Liver (tissue), 9 donors: ENCODE results near the gene ZFYVE28. TPM values are rescaled to one million over a fixed set of nuclear protein-coding genes. Genes with fewer than 3 reads are reported as not detected.
A peak's percentile ranks its signal among the peaks of the same experiment; 100 is the strongest.

Experiments
- DNase-seq: peaks from one replicate; pipeline ENCODE4 v3.0.0-alpha.2; 2017; ENCODE audit warnings: low spot score
- H3K27ac ChIP-seq, 2 donors: one replicate each; pipeline ENCODE4 v1.7.0; 2013; ENCODE audit warnings: inconsistent platforms in 2 of 2, low read length in 2 of 2, control low read depth in 1 of 2, low read depth in 1 of 2, mild to moderate bottlenecking in 1 of 2
- H3K27me3 ChIP-seq, 4 donors: one replicate each; pipeline versions ENCODE4 v1.6.1 to v1.7.0; 2013; ENCODE audit warnings: low read length in 3 of 4, inconsistent platforms in 1 of 4, mild to moderate bottlenecking in 1 of 4, moderate library complexity in 1 of 4; ENCODE audit not compliant: control insufficient read depth in 4 of 4, insufficient read depth in 4 of 4
- H3K36me3 ChIP-seq, 4 donors: one replicate each; pipeline versions ENCODE4 v1.6.1 to v1.7.0; 2013; ENCODE audit warnings: low read length in 3 of 4, mild to moderate bottlenecking in 3 of 4, low read depth in 1 of 4, moderate library complexity in 1 of 4; ENCODE audit not compliant: control insufficient read depth in 4 of 4, insufficient read depth in 3 of 4
- H3K4me1 ChIP-seq, 4 donors: one replicate each; pipeline versions ENCODE4 v1.6.1 to v1.7.0; 2013; ENCODE audit warnings: low read length in 3 of 4, mild to moderate bottlenecking in 3 of 4, moderate library complexity in 1 of 4; ENCODE audit not compliant: control insufficient read depth in 4 of 4, insufficient read depth in 4 of 4
- H3K4me3 ChIP-seq, 3 donors: one replicate each; pipeline versions ENCODE4 v1.6.1 to v1.7.0; 2013; ENCODE audit warnings: low read length in 3 of 3, control low read depth in 1 of 3, low read depth in 1 of 3, mild to moderate bottlenecking in 1 of 3
- H3K9ac ChIP-seq, 2 donors: one replicate each; pipeline ENCODE4 v1.7.0; 2013; ENCODE audit warnings: low read length in 2 of 2, mild to moderate bottlenecking in 2 of 2, moderate library complexity in 2 of 2, control low read depth in 1 of 2, low read depth in 1 of 2
- H3K9me3 ChIP-seq, 4 donors: one replicate each; pipeline versions ENCODE4 v1.6.1 to v1.7.0; 2013; ENCODE audit warnings: low read length in 3 of 4; ENCODE audit not compliant: control insufficient read depth in 4 of 4
- EGR1 ChIP-seq, 2 donors: IDR thresholded peaks; 2 replicates each; pipeline ENCODE4 v1.6.1; 2016 to 2018; ENCODE audit warnings: antibody characterized with exemption in 2 of 2, low read depth in 2 of 2
- FOXA1 ChIP-seq: IDR thresholded peaks from 2 replicates; pipeline ENCODE4 v1.6.1; 2016; ENCODE audit warnings: antibody characterized with exemption
- FOXA2 ChIP-seq: IDR thresholded peaks from 2 replicates; pipeline ENCODE4 v1.6.1; 2016; ENCODE audit warnings: antibody characterized with exemption
- GABPA ChIP-seq, 2 donors: IDR thresholded peaks in 1 of 2; conservative IDR thresholded peaks in 1 of 2; 2 replicates each; pipeline ENCODE4 v1.6.1; 2016; ENCODE audit warnings: antibody characterized with exemption in 2 of 2, mild to moderate bottlenecking in 1 of 2, moderate library complexity in 1 of 2
- HNF4A ChIP-seq, 2 donors: conservative IDR thresholded peaks; 2 replicates each; pipeline ENCODE4 v1.6.1; 2016; ENCODE audit warnings: antibody characterized with exemption in 2 of 2, mild to moderate bottlenecking in 2 of 2
- HNF4G ChIP-seq: IDR thresholded peaks from 2 replicates; pipeline ENCODE4 v1.6.1; 2016; ENCODE audit warnings: antibody characterized with exemption
- JUND ChIP-seq, 2 donors: IDR thresholded peaks; 2 replicates each; pipeline ENCODE4 v1.6.1; 2016; ENCODE audit warnings: antibody characterized with exemption in 2 of 2
- MAX ChIP-seq: IDR thresholded peaks from 2 replicates; pipeline ENCODE4 v1.6.1; 2016; ENCODE audit warnings: antibody characterized with exemption
- NR2F2 ChIP-seq: IDR thresholded peaks from 2 replicates; pipeline ENCODE4 v1.6.1; 2016; ENCODE audit warnings: antibody characterized with exemption
- RAD21 ChIP-seq, 2 donors: IDR thresholded peaks; 2 replicates each; pipeline ENCODE4 v1.6.1; 2016; ENCODE audit warnings: antibody characterized with exemption in 2 of 2, mild to moderate bottlenecking in 2 of 2
- RXRA ChIP-seq, 2 donors: IDR thresholded peaks; 2 replicates each; pipeline ENCODE4 v1.6.1; 2017 to 2018; ENCODE audit warnings: antibody characterized with exemption in 2 of 2, mild to moderate bottlenecking in 1 of 2
- SP1 ChIP-seq: IDR thresholded peaks from 2 replicates; pipeline ENCODE4 v1.6.1; 2018; ENCODE audit warnings: antibody characterized with exemption, mild to moderate bottlenecking
- TAF1 ChIP-seq: conservative IDR thresholded peaks from 2 replicates; pipeline ENCODE4 v1.6.1; 2016; ENCODE audit warnings: antibody characterized with exemption, mild to moderate bottlenecking
- YY1 ChIP-seq: IDR thresholded peaks from 2 replicates; pipeline ENCODE4 v1.6.1; 2016; ENCODE audit warnings: antibody characterized with exemption, mild to moderate bottlenecking
- WGBS: extraction: QIAGEN DNeasy Blood & Tissue Kit; methylation state at CpG from one replicate; pipeline ENCODE4 v1.1.7; 2013; 5-methylcytosine and 5-hydroxymethylcytosine counted together
- polyA plus RNA-seq, 2 donors: library from polyadenylated mRNA; stranded (reverse) in 1 of 2; unstranded in 1 of 2; fragments of 200-250 nt in 1 of 2; fragments of >200 nt in 1 of 2; fragmentation: Nextera tagmentation in 1 of 2; extraction: Ambion mirVana in 1 of 2; gene quantifications; one replicate each; pipeline versions ENCODE4 v1.2.1 to v1.2.3, GENCODE V29; 2013 to 2015
- total RNA-seq, 2 donors: library from RNA; depleted of rRNA; stranded (reverse); fragments of >200 nt; gene quantifications; one replicate each; pipeline ENCODE4 v1.2.3, GENCODE V29; 2014
- TF ChIP-seq, protein P1 (sequence below): IDR thresholded peaks from 2 replicates; pipeline ENCODE4 v1.6.1; 2016; ENCODE audit warnings: antibody characterized with exemption, mild to moderate bottlenecking
- TF ChIP-seq, protein P2 (sequence below): IDR thresholded peaks from 2 replicates; pipeline ENCODE4 v1.6.1; 2016; ENCODE audit warnings: antibody characterized with exemption
- TF ChIP-seq, protein P3 (sequence below): IDR thresholded peaks from 2 replicates; pipeline ENCODE4 v1.6.1; 2016; ENCODE audit warnings: antibody characterized with exemption
- TF ChIP-seq, protein P4 (sequence below): fragments of 150-350 bp; IDR thresholded peaks from 2 replicates; pipeline ENCODE4 v1.5.1; 2017; ENCODE audit warnings: improper control_type of control experiment, low read depth, low read length; ENCODE audit not compliant: missing input control
- donor health status: healthy.
- donor health status: healthy.
- donor health status: healthy.
- donor health status: healthy.
- donor health status: healthy.

Gene ZFYVE28
- total and polyA plus RNA-seq, 4 donors, result 2.0 to 6.1 (median 2.7) TPM

- Histone ChIP-seq H3K9ac (no peak overlapping the region), H3K9me3 (no peaks in the 10 kb centered on the region), H3K27ac (no peak overlapping the region), H3K36me3 (peaks cover 0 to 2% (median 0%) of the 10 kb centered on the region in 4 donors), H3K27me3 (no peaks in the 10 kb centered on the region), H3K4me1 (peaks cover 0 to 9% (median 5%) of the 10 kb centered on the region in 4 donors), H3K4me3 (no peak overlapping the region)
- 95% methylated on average over 20 of the region's 20 CpGs for WGBS
- no peak for TF ChIP-seq YY1
- no peak for TF ChIP-seq RAD21 (IDR thresholded peaks at IDR 0.05)
- no peak for TF ChIP-seq HNF4A (conservative IDR thresholded peaks at IDR 0.05)
- TF ChIP-seq, protein P1, sequence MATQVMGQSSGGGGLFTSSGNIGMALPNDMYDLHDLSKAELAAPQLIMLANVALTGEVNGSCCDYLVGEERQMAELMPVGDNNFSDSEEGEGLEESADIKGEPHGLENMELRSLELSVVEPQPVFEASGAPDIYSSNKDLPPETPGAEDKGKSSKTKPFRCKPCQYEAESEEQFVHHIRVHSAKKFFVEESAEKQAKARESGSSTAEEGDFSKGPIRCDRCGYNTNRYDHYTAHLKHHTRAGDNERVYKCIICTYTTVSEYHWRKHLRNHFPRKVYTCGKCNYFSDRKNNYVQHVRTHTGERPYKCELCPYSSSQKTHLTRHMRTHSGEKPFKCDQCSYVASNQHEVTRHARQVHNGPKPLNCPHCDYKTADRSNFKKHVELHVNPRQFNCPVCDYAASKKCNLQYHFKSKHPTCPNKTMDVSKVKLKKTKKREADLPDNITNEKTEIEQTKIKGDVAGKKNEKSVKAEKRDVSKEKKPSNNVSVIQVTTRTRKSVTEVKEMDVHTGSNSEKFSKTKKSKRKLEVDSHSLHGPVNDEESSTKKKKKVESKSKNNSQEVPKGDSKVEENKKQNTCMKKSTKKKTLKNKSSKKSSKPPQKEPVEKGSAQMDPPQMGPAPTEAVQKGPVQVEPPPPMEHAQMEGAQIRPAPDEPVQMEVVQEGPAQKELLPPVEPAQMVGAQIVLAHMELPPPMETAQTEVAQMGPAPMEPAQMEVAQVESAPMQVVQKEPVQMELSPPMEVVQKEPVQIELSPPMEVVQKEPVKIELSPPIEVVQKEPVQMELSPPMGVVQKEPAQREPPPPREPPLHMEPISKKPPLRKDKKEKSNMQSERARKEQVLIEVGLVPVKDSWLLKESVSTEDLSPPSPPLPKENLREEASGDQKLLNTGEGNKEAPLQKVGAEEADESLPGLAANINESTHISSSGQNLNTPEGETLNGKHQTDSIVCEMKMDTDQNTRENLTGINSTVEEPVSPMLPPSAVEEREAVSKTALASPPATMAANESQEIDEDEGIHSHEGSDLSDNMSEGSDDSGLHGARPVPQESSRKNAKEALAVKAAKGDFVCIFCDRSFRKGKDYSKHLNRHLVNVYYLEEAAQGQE, result no peak
- TF ChIP-seq MAX, result no peak
- TF ChIP-seq NR2F2, result no peak
- TF ChIP-seq SP1, result no peak
- TF ChIP-seq, protein P2, sequence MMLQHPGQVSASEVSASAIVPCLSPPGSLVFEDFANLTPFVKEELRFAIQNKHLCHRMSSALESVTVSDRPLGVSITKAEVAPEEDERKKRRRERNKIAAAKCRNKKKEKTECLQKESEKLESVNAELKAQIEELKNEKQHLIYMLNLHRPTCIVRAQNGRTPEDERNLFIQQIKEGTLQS, result no peak
- no peak for TF ChIP-seq EGR1 (IDR thresholded peaks at IDR 0.05; ENCODE audit: low read depth in 2 of 2)
- no peak for TF ChIP-seq FOXA2
- no peak for TF ChIP-seq HNF4G
- TF ChIP-seq, protein P3, sequence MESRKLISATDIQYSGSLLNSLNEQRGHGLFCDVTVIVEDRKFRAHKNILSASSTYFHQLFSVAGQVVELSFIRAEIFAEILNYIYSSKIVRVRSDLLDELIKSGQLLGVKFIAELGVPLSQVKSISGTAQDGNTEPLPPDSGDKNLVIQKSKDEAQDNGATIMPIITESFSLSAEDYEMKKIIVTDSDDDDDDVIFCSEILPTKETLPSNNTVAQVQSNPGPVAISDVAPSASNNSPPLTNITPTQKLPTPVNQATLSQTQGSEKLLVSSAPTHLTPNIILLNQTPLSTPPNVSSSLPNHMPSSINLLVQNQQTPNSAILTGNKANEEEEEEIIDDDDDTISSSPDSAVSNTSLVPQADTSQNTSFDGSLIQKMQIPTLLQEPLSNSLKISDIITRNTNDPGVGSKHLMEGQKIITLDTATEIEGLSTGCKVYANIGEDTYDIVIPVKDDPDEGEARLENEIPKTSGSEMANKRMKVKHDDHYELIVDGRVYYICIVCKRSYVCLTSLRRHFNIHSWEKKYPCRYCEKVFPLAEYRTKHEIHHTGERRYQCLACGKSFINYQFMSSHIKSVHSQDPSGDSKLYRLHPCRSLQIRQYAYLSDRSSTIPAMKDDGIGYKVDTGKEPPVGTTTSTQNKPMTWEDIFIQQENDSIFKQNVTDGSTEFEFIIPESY, result no peak
- TF ChIP-seq, protein P4, sequence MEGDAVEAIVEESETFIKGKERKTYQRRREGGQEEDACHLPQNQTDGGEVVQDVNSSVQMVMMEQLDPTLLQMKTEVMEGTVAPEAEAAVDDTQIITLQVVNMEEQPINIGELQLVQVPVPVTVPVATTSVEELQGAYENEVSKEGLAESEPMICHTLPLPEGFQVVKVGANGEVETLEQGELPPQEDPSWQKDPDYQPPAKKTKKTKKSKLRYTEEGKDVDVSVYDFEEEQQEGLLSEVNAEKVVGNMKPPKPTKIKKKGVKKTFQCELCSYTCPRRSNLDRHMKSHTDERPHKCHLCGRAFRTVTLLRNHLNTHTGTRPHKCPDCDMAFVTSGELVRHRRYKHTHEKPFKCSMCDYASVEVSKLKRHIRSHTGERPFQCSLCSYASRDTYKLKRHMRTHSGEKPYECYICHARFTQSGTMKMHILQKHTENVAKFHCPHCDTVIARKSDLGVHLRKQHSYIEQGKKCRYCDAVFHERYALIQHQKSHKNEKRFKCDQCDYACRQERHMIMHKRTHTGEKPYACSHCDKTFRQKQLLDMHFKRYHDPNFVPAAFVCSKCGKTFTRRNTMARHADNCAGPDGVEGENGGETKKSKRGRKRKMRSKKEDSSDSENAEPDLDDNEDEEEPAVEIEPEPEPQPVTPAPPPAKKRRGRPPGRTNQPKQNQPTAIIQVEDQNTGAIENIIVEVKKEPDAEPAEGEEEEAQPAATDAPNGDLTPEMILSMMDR, result no peak
- TF ChIP-seq GABPA (IDR thresholded peaks at IDR 0.05 in 1 of 2, conservative IDR thresholded peaks at IDR 0.05 in 1 of 2), result no peak
- no peak for TF ChIP-seq FOXA1
- no peak for TF ChIP-seq JUND (IDR thresholded peaks at IDR 0.05)
- peak; percentile 30 for DNase-seq
Measured at GRCh38 chr4:2337131-2337723, 81.2 kb downstream of the ZFYVE28 start.

DNA sequence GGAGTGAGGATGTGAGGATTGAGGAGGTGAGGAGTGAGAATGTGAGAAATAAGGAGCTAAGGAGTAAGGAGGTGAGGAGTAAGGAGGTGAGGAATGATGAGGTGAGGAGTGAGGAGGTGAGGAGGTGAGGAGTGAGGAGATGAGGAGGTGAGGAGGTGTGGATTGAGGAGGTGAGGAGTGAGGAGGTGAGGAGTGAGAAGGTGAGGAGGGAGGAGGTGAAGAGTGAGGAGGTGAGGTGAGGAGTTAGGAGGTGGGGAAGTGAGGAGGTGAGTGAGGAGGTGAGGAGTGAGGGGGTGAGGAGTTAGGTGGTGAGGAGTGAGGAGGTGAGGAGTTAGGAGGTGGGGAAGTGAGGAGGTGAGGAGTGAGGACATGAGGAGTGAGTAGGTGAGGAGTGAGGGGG is 81.8 kb downstream of the ZFYVE28 start:
- H3K9me3 ChIP-seq, result no peaks in the 10 kb centered on the region
- H3K9ac ChIP-seq, result no peak overlapping the region
- H3K27ac ChIP-seq, result no peak overlapping the region
- H3K27me3 ChIP-seq, result no peaks in the 10 kb centered on the region
- H3K36me3 ChIP-seq, result no peaks in the 10 kb centered on the region
- no peak overlapping the region for H3K4me3 ChIP-seq
- peaks cover 0 to 9% (median 5%) of the 10 kb centered on the region in 4 donors for H3K4me1 ChIP-seq
- no peak for DNase-seq
- TF ChIP-seq, protein P4, result no peak
- TF ChIP-seq FOXA2 (no peak), NR2F2 (no peak), TAF1 (no peak), RAD21 (IDR thresholded peaks at IDR 0.05) (no peak), GABPA (IDR thresholded peaks at IDR 0.05 in 1 of 2, conservative IDR thresholded peaks at IDR 0.05 in 1 of 2) (no peak), YY1 (no peak), HNF4A (conservative IDR thresholded peaks at IDR 0.05) (no peak), RXRA (IDR thresholded peaks at IDR 0.05) (no peak), SP1 (no peak), FOXA1 (no peak), JUND (IDR thresholded peaks at IDR 0.05) (no peak)
- TF ChIP-seq, protein P1, result no peak
